ENCODE measurements around the gene PACSIN2.

DNA sequence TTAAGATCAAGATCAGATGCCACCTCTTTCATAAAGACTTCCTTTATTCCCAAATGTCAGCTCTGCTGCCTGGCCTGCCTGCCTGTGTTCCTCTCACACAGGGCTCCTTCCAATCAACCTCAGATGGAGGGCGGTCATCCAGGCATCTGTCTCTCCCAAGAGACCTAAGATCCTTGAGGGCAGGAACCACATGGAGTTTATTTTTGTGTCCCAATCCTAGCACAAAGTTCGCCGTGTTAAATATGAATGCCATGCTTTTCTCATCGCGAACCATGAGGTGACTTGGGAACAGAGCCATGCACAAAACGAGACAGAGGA, 85.2 kb downstream of the PACSIN2 start:
- TF ChIP-seq SP1 (IDR thresholded peaks at IDR 0.05): no peak
- no peak for TF ChIP-seq BHLHE40 (IDR thresholded peaks at IDR 0.05; ENCODE audit: borderline replicate concordance)
- no peak for TF ChIP-seq FOXM1 (IDR thresholded peaks at IDR 0.05; ENCODE audit: borderline replicate concordance)

Data from HEK293T (cell line).